SK-N-SH treated with all-trans-retinoic acid at 6 μM for 48 hours (cell line): Measurements from ENCODE around the gene MXD4.

ENCODE experiments used
- ARNTL ChIP-seq: fragments of 450-650 bp; formaldehyde crosslinking; IDR thresholded peaks from 2 replicates; pipeline ENCODE4 v1.5.0; 2020; ENCODE audit warnings: low read depth, mild to moderate bottlenecking, moderate library complexity, borderline replicate concordance
- CSDC2 ChIP-seq: fragments of 250-450 bp; sonication (Bioruptor Pico); IDR thresholded peaks from 2 replicates; pipeline ENCODE4 v1.5.0; 2020; ENCODE audit warnings: mild to moderate bottlenecking, moderate library complexity
- ESRRG ChIP-seq: fragments of 250-450 bp; sonication (Bioruptor Pico); IDR thresholded peaks from 2 replicates; pipeline ENCODE4 v1.6.1; 2021; ENCODE audit warnings: mild to moderate bottlenecking
- ISL1 ChIP-seq: fragments of 250-450 bp; sonication (Bioruptor Pico); IDR thresholded peaks from 2 replicates; pipeline ENCODE4 v2.1.2; 2022; ENCODE audit warnings: mild to moderate bottlenecking, moderate library complexity
- PPARA ChIP-seq: fragments of 250-450 bp; sonication (Bioruptor Pico); IDR thresholded peaks from 2 replicates; pipeline ENCODE4 v1.5.0; 2020; ENCODE audit warnings: mild to moderate bottlenecking, borderline replicate concordance
- RARB ChIP-seq: fragments of 250-450 bp; sonication (Bioruptor Pico); IDR thresholded peaks from 2 replicates; pipeline ENCODE4 v1.8.0; 2021; ENCODE audit warnings: mild to moderate bottlenecking, moderate library complexity
- SNAI2 ChIP-seq: fragments of 250-450 bp; sonication (Bioruptor Pico); IDR thresholded peaks from 2 replicates; pipeline ENCODE4 v1.5.0; 2020; ENCODE audit warnings: mild to moderate bottlenecking, moderate library complexity
- TCF4 ChIP-seq: fragments of 250-450 bp; sonication (Bioruptor Pico); IDR thresholded peaks from 2 replicates; pipeline ENCODE4 v1.8.0; 2021; ENCODE audit warnings: mild to moderate bottlenecking, moderate library complexity, borderline replicate concordance
- TOX ChIP-seq: fragments of 250-450 bp; sonication (Bioruptor Pico); IDR thresholded peaks from 2 replicates; pipeline ENCODE4 v1.8.0; 2021; ENCODE audit warnings: mild to moderate bottlenecking, moderate library complexity, borderline replicate concordance
- ZC3H10 ChIP-seq: fragments of 250-450 bp; sonication (Bioruptor Pico); IDR thresholded peaks from 2 replicates; pipeline ENCODE4 v1.5.1; 2021; ENCODE audit warnings: mild to moderate bottlenecking, moderate library complexity
- ZFP30 ChIP-seq: fragments of 450-650 bp; formaldehyde crosslinking; IDR thresholded peaks from 2 replicates; pipeline ENCODE4 v1.5.0; 2022; ENCODE audit warnings: mild to moderate bottlenecking, moderate library complexity
- ZNF565 ChIP-seq: fragments of 450-650 bp; formaldehyde crosslinking; conservative IDR thresholded peaks from 2 replicates; pipeline ENCODE4 v1.5.0; 2020; ENCODE audit warnings: low read depth, mild to moderate bottlenecking, moderate library complexity
- TF ChIP-seq, protein P1 (sequence below): fragments of 250-450 bp; sonication (Bioruptor Pico); IDR thresholded peaks from 2 replicates; pipeline ENCODE4 v1.8.0; 2021; ENCODE audit warnings: low read depth, mild to moderate bottlenecking, moderate library complexity, borderline replicate concordance
- TF ChIP-seq, protein P2 (sequence below): fragments of 250-450 bp; sonication (Bioruptor Pico); IDR thresholded peaks from 2 replicates; pipeline ENCODE4 v1.5.1; 2020; ENCODE audit warnings: low read depth, mild to moderate bottlenecking, moderate library complexity

DNA sequence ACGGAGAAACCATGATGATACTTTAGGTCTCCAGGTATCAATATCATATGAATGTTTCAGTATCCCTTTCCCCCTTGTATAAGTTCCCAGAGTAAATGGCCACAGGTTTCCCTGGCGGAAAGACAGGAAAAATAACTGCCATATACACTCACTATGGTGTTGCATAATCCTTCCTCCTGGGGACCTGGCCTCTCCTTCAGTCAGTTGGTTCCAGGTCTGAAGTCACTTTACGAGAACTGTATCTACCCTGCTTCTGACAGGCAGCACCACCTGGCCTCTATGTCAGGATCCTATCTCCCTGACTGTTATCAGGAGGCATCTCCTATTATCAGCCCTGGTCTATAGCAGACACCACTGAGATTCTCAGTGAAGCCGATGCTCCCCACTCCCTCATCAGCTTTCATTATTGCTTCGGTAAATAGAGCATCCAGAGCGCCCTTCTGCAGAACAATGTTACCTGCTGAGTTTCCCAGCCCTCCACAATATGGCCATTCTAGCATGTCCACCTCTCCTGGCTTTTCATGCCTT is 42.6 kb downstream of the MXD4 start:
- TF ChIP-seq ZFP30 (no peak), ESRRG (CRISPR knock-in tag) (no peak), ZC3H10 (CRISPR knock-in tag) (no peak), ZNF565 (CRISPR knock-in tag) (no peak), RARB (CRISPR knock-in tag) (no peak), TCF4 (CRISPR knock-in tag) (no peak), ARNTL (CRISPR knock-in tag) (no peak), CSDC2 (CRISPR knock-in tag) (no peak), TOX (CRISPR knock-in tag) (no peak), PPARA (CRISPR knock-in tag) (no peak), SNAI2 (no peak), ISL1 (CRISPR knock-in tag) (no peak)
- TF ChIP-seq, protein P1, sequence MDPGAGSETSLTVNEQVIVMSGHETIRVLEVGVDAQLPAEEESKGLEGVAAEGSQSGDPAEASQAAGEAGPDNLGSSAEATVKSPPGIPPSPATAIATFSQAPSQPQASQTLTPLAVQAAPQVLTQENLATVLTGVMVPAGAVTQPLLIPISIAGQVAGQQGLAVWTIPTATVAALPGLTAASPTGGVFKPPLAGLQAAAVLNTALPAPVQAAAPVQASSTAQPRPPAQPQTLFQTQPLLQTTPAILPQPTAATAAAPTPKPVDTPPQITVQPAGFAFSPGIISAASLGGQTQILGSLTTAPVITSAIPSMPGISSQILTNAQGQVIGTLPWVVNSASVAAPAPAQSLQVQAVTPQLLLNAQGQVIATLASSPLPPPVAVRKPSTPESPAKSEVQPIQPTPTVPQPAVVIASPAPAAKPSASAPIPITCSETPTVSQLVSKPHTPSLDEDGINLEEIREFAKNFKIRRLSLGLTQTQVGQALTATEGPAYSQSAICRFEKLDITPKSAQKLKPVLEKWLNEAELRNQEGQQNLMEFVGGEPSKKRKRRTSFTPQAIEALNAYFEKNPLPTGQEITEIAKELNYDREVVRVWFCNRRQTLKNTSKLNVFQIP, result no peak
- TF ChIP-seq, protein P2, sequence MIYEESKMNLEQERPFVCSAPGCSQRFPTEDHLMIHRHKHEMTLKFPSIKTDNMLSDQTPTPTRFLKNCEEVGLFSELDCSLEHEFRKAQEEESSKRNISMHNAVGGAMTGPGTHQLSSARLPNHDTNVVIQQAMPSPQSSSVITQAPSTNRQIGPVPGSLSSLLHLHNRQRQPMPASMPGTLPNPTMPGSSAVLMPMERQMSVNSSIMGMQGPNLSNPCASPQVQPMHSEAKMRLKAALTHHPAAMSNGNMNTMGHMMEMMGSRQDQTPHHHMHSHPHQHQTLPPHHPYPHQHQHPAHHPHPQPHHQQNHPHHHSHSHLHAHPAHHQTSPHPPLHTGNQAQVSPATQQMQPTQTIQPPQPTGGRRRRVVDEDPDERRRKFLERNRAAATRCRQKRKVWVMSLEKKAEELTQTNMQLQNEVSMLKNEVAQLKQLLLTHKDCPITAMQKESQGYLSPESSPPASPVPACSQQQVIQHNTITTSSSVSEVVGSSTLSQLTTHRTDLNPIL (CRISPR knock-in tag), result no peak
